K562 (cell line): ENCODE data around the gene PHF10. TPM values are rescaled to one million over a fixed set of nuclear protein-coding genes. Genes with fewer than 3 reads are reported as not detected.

Source experiments
- CBX1 ChIP-seq: sonication (generic); IDR thresholded peaks from 2 replicates; pipeline ENCODE4 v1.6.1; 2016; ENCODE audit warnings: antibody characterized with exemption, low read depth, mild to moderate bottlenecking
- DACH1 ChIP-seq: fragments of 450-650 bp; IDR thresholded peaks from 2 replicates; pipeline ENCODE4 v1.6.1; 2018; ENCODE audit not compliant: partially characterized antibody
- GABPA ChIP-seq: fragments of 200-800 bp; sonication (Bioruptor generic); conservative IDR thresholded peaks from 2 replicates; pipeline ENCODE4 v1.6.1; 2016; ENCODE audit warnings: low read depth, missing genetic modification characterization, missing compliant biosample characterization
- HCFC1 ChIP-seq: IDR thresholded peaks from 2 replicates; pipeline ENCODE4 v1.6.1; 2012; ENCODE audit warnings: low read depth, low read length, improper control_type of control experiment
- HDAC6 ChIP-seq: IDR thresholded peaks from 2 replicates; pipeline ENCODE4 v1.6.1; 2012; ENCODE audit warnings: low read depth, mild to moderate bottlenecking, control low read depth, inconsistent platforms, low read length, moderate library complexity
- KLF1 ChIP-seq: fragments of 450-650 bp; IDR thresholded peaks from 2 replicates; pipeline ENCODE4 v1.6.1; 2016; ENCODE audit warnings: missing genetic modification characterization, missing compliant biosample characterization
- NR3C1 ChIP-seq: sonication (generic); formaldehyde crosslinking; IDR thresholded peaks from 2 replicates; pipeline ENCODE4 v1.8.1; 2022; ENCODE audit warnings: missing genetic modification reagents
- SIRT6 ChIP-seq: IDR thresholded peaks from one replicate; pipeline ENCODE4 v1.6.1; 2012; ENCODE audit warnings: low read depth, mild to moderate bottlenecking, control low read depth, inconsistent platforms, low read length, moderate library complexity
- STAG1 ChIP-seq: sonication (generic); formaldehyde crosslinking; IDR thresholded peaks from 2 replicates; pipeline ENCODE4 v1.5.0; 2020; ENCODE audit warnings: missing genetic modification reagents, borderline replicate concordance
- ZNF224 ChIP-seq: sonication (generic); formaldehyde crosslinking; IDR thresholded peaks from 2 replicates; pipeline ENCODE4 v1.8.0; 2022; ENCODE audit warnings: mild to moderate bottlenecking, missing genetic modification reagents
- ZNF347 ChIP-seq: fragments of 450-650 bp; formaldehyde crosslinking; IDR thresholded peaks from 2 replicates; pipeline ENCODE4 v1.4.0; 2020; ENCODE audit warnings: low read depth, mild to moderate bottlenecking, moderate library complexity
- polyA plus RNA-seq, 8 experiments: library from polyadenylated mRNA; depleted of rRNA in 4 of 8; stranded (reverse) in 5 of 8; unstranded in 3 of 8; fragments of >200 nt; fragmentation: Nextera tagmentation in 2 of 8; fragmentation: Illumina TruSeq in 1 of 8; extraction: Ambion mirVana in 2 of 8; extraction: Trizol in 1 of 8; gene quantifications; 2 replicates each; pipeline versions ENCODE4 v1.2.1 to v1.2.3, GENCODE V29; 2011 to 2014; ENCODE audit warnings: inconsistent platforms in 1 of 8, missing spikeins in 1 of 8
- total RNA-seq, 7 experiments: library from RNA; depleted of rRNA in 6 of 7; stranded (reverse); fragments of >200 nt in 6 of 7; fragmentation: Illumina TruSeq in 2 of 7; extraction: Trizol in 2 of 7; gene quantifications; 2 replicates each; pipeline versions ENCODE4 v1.2.1 to v1.2.3, GENCODE V29; 2011 to 2021; ENCODE audit warnings: low replicate concordance in 1 of 7
- TF ChIP-seq, protein P1 (sequence below): fragments of 450-650 bp; formaldehyde crosslinking; IDR thresholded peaks from 2 replicates; pipeline ENCODE4 v1.4.0; 2020; ENCODE audit warnings: mild to moderate bottlenecking, mixed read lengths
- TF ChIP-seq, protein P2 (sequence below): fragments of 450-650 bp; IDR thresholded peaks from 2 replicates; pipeline ENCODE4 v1.6.1; 2016; ENCODE audit warnings: low read depth
- TF ChIP-seq, protein P3 (sequence below): fragments of 450-650 bp; formaldehyde crosslinking; IDR thresholded peaks from 2 replicates; pipeline ENCODE4 v1.4.0; 2020; ENCODE audit warnings: mild to moderate bottlenecking, moderate library complexity

PHF10 gene
- total and polyA plus RNA-seq, 9 of the 15 experiments (the other 6 are each of a cell fraction or from before 2014, with no cell fraction given) = 23.9 to 88.9 (median 46.0) TPM

DNA sequence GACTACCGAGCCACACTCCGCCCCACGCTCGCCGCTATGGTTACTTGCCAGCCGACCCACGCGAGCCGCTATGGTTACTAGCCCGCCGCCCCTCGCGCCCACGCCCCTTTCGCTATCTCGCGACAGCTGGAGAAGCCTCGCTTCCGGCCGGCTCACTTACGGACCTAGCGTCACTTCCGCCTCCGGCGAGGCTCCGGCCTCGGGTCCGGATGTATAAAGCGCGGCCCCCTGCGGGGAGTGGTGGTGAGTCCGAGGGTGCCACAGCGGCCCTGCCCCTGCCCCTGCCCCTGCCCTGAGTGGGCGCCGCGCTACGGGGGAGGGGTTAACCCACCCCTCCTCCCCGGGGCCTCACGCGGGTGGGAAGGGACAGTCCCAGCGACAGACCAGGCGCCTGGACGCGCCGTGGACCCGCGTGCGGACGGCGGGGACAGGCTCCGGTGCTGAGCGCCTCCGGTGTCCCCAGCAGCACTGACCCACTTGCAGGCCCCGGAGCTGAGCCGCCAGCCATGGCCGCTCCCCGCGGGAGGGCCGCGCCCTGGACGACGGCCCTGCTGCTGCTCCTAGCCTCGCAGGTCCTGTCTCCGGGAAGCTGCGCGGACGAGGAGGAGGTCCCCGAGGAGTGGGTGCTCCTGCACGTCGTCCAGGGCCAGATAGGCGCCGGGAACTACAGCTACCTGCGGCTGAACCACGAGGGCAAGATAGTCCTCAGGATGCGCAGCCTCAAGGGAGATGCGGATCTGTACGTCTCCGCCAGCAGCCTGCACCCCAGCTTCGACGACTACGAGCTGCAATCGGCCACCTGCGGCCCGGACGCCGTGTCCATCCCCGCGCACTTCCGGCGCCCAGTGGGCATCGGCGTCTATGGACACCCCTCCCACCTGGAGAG, 22.1 kb downstream of the PHF10 start, which contains the start of the genes C6orf120 and WDR27 (continued):
- TF ChIP-seq, protein P1, sequence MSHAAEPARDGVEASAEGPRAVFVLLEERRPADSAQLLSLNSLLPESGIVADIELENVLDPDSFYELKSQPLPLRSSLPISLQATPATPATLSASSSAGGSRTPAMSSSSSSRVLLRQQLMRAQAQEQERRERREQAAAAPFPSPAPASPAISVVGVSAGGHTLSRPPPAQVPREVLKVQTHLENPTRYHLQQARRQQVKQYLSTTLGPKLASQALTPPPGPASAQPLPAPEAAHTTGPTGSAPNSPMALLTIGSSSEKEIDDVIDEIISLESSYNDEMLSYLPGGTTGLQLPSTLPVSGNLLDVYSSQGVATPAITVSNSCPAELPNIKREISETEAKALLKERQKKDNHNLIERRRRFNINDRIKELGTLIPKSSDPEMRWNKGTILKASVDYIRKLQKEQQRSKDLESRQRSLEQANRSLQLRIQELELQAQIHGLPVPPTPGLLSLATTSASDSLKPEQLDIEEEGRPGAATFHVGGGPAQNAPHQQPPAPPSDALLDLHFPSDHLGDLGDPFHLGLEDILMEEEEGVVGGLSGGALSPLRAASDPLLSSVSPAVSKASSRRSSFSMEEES (CRISPR knock-in tag) = no peak
- TF ChIP-seq CBX1 (no peak), NR3C1 (CRISPR knock-in tag) (peak; percentile 40; the same call in 1 of the 2 replicates), ZNF347 (CRISPR knock-in tag) (no peak), KLF1 (tag) (peak; percentile 92), HCFC1 (peak; percentile 77), DACH1 (peak; percentile 77), SIRT6 (no peak), ZNF224 (CRISPR knock-in tag) (no peak), GABPA (tag) (peak; percentile 98), STAG1 (CRISPR knock-in tag) (no peak), HDAC6 (no peak)
- TF ChIP-seq, protein P2, sequence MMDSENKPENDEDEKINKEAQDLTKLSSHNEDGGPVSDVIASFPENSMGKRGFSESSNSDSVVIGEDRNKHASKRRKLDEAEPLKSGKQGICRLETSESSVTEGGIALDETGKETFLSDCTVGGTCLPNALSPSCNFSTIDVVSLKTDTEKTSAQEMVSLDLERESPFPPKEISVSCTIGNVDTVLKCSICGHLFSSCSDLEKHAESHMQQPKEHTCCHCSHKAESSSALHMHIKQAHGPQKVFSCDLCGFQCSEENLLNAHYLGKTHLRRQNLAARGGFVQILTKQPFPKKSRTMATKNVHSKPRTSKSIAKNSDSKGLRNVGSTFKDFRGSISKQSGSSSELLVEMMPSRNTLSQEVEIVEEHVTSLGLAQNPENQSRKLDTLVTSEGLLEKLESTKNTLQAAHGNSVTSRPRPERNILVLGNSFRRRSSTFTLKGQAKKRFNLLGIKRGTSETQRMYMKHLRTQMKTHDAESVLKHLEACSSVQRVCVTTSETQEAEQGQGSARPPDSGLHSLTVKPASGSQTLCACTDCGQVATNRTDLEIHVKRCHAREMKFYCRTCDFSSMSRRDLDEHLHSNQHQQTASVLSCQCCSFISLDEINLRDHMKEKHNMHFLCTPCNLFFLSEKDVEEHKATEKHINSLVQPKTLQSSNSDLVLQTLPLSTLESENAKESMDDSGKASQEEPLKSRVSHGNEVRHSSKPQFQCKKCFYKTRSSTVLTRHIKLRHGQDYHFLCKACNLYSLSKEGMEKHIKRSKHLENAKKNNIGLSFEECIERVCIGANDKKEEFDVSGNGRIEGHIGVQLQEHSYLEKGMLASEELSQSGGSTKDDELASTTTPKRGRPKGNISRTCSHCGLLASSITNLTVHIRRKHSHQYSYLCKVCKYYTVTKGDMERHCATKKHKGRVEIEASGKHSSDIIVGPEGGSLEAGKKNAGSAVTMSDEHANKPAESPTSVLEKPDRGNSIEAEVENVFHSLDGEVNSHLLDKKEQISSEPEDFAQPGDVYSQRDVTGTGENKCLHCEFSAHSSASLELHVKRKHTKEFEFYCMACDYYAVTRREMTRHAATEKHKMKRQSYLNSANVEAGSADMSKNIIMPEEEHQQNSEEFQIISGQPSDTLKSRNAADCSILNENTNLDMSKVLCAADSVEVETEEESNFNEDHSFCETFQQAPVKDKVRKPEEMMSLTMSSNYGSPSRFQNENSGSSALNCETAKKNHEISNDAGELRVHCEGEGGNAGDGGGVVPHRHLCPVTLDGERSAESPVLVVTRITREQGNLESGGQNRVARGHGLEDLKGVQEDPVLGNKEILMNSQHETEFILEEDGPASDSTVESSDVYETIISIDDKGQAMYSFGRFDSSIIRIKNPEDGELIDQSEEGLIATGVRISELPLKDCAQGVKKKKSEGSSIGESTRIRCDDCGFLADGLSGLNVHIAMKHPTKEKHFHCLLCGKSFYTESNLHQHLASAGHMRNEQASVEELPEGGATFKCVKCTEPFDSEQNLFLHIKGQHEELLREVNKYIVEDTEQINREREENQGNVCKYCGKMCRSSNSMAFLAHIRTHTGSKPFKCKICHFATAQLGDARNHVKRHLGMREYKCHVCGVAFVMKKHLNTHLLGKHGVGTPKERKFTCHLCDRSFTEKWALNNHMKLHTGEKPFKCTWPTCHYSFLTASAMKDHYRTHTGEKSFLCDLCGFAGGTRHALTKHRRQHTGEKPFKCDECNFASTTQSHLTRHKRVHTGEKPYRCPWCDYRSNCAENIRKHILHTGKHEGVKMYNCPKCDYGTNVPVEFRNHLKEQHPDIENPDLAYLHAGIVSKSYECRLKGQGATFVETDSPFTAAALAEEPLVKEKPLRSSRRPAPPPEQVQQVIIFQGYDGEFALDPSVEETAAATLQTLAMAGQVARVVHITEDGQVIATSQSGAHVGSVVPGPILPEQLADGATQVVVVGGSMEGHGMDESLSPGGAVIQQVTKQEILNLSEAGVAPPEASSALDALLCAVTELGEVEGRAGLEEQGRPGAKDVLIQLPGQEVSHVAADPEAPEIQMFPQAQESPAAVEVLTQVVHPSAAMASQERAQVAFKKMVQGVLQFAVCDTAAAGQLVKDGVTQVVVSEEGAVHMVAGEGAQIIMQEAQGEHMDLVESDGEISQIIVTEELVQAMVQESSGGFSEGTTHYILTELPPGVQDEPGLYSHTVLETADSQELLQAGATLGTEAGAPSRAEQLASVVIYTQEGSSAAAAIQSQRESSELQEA = no peak
- TF ChIP-seq, protein P3, sequence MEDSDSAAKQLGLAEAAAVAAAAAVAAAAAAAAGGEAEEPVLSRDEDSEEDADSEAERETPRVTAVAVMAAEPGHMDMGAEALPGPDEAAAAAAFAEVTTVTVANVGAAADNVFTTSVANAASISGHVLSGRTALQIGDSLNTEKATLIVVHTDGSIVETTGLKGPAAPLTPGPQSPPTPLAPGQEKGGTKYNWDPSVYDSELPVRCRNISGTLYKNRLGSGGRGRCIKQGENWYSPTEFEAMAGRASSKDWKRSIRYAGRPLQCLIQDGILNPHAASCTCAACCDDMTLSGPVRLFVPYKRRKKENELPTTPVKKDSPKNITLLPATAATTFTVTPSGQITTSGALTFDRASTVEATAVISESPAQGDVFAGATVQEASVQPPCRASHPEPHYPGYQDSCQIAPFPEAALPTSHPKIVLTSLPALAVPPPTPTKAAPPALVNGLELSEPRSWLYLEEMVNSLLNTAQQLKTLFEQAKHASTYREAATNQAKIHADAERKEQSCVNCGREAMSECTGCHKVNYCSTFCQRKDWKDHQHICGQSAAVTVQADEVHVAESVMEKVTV = no peak
